SK-N-SH (cell line): Measurements from ENCODE around the gene GTF3C1.

Source experiments
- CTCF ChIP-seq: fragments of 200-600 bp; sonication (generic); IDR thresholded peaks from 2 replicates; pipeline ENCODE4 v1.6.1; 2017; ENCODE audit warnings: antibody characterized with exemption, mild to moderate bottlenecking, moderate library complexity
- EZH2phosphoT487 ChIP-seq: fragments of 200-600 bp; sonication (generic); IDR thresholded peaks from 2 replicates; pipeline ENCODE4 v1.6.1; 2017; ENCODE audit warnings: low read depth, mixed run types, mild to moderate bottlenecking, antibody characterized with exemption, moderate library complexity, borderline replicate concordance
- MAX ChIP-seq: IDR thresholded peaks from 2 replicates; pipeline ENCODE4 v1.4.0; 2012; ENCODE audit warnings: low read depth
- MXI1 ChIP-seq: IDR thresholded peaks from 2 replicates; pipeline ENCODE4 v1.6.1; 2012; ENCODE audit warnings: mild to moderate bottlenecking, low read depth, low read length, improper control_type of control experiment
- POLR2AphosphoS5 ChIP-seq: IDR thresholded peaks from 2 replicates; pipeline ENCODE4 v1.6.1; 2012; ENCODE audit warnings: low read depth, low read length
- TAF1 ChIP-seq: IDR thresholded peaks from 2 replicates; pipeline ENCODE4 v1.6.1; 2012; ENCODE audit warnings: low read depth, mild to moderate bottlenecking, low read length, moderate library complexity, borderline replicate concordance
- ZBTB33 ChIP-seq: IDR thresholded peaks from 2 replicates; pipeline ENCODE4 v1.4.0; 2012; ENCODE audit warnings: low read depth, borderline replicate concordance

- TF ChIP-seq POLR2AphosphoS5 (no peak), CTCF (no peak), TAF1 (no peak), ZBTB33 (no peak), EZH2phosphoT487 (no peak), MAX (no peak), MXI1 (no peak)
Observed at GRCh38 chr16:27543801-27544200, 5.9 kb downstream of the GTF3C1 start.
